HG03439 (cell line): ENCODE measurements around the gene GNAS.

Source experiments
- ATAC-seq: cut with Tn5 transposase; IDR thresholded peaks from one replicate; pipeline ENCODE4 v1.9.1; 2021; ENCODE audit warnings: mild to moderate bottlenecking, moderate library complexity; ENCODE audit not compliant: unreplicated experiment

Gene GNAS

GRCh38 chr20:58894652-58895447 lies 42.3 kb downstream of the GNAS start:
- no peak for ATAC-seq

GRCh38 chr20:58895448-58896180 lies 43.1 kb downstream of the GNAS start:
- no peak for ATAC-seq

- no peak for ATAC-seq
Observed at GRCh38 chr20:58896820-58897219, 44.3 kb downstream of the GNAS start.

GRCh38 chr20:58897488-58897887 lies 45.0 kb downstream of the GNAS start:
- no peak for ATAC-seq

DNA sequence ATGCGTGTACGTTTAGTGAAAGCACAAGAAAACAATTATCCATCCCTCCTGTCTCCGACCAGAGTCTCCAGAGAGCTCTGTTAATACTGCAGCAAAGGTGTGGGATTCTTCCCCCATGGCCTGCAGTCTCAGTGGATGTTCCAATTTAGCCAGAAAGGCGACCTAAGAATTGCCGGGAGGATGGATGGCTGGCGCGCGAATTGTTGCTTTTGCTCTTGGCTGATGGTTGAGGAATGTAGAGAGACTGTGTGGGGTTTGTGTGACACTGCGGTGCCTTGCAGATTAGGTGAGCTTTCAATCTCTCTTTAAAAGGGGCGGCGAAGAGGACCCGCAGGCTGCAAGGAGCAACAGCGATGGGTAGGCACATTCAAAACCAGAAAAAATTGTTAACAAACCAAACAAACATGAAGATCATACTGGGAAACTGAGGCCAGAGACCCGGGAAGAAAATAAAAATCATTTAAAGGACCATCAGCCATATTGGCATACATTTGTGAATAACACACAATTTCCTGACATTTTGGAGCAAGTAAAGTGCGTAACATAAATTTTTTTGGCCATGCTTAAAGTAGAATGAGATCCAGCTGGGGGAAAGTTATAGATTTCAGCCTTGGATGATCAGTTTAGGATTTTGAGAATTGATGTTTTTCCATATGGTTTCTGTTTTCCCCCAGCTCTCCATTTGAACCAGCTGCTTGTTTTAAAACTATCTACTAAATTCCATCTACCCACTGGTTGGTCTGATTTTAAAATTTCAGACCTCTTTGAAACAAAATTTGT lies 46.3 kb downstream of the GNAS start:
- ATAC-seq: no peak

- no peak for ATAC-seq
Observed at GRCh38 chr20:58899512-58899911, 47.0 kb downstream of the GNAS start.

GRCh38 chr20:58900397-58900796 lies 47.9 kb downstream of the GNAS start:
- ATAC-seq: no peak

GRCh38 chr20:58901488-58902402 lies 49.2 kb downstream of the GNAS start:
- ATAC-seq: no peak

GRCh38 chr20:58903614-58904013 lies 51.1 kb downstream of the GNAS start:
- no peak for ATAC-seq

DNA sequence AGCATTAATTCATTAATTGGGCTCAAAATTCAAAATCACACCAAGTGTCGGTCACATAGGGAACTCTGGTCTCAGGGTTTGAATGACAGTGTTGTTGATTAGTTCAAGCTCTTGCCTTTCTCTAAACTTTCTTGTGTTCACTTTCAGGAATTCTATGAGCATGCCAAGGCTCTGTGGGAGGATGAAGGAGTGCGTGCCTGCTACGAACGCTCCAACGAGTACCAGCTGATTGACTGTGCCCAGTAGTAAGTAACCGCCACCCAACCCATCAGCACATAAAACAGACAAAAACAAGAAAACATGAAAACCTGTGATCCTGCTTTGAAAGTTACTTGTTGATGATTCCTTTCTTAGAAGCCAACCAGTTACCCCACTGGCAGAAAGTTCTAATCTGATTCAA lies 52.7 kb downstream of the GNAS start:
- no peak for ATAC-seq

GRCh38 chr20:58906111-58906510 lies 53.6 kb downstream of the GNAS start:
- ATAC-seq: no peak

DNA sequence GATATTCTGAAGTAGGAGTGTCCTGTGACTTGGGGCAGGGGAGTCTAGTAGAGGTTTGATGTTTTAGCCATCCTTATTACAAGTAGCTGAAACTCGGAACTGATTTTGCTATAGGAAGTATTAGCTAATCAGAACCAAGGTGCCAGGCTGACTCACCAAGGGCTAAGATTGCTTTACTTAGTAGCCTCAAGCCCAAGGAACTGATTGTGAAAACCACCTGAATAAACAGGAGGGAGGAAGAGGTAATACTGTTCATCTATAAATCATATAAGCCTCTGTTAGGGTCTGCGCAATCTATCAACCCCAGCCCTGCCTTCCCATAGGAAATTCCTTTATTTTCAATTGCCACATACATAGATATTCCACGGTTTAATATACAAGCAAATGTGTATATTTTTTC lies 54.4 kb downstream of the GNAS start:
- ATAC-seq: peak; percentile 21

- ATAC-seq: peak; percentile 81
Observed at GRCh38 chr20:58907320-58908137, 55.0 kb downstream of the GNAS start.

DNA sequence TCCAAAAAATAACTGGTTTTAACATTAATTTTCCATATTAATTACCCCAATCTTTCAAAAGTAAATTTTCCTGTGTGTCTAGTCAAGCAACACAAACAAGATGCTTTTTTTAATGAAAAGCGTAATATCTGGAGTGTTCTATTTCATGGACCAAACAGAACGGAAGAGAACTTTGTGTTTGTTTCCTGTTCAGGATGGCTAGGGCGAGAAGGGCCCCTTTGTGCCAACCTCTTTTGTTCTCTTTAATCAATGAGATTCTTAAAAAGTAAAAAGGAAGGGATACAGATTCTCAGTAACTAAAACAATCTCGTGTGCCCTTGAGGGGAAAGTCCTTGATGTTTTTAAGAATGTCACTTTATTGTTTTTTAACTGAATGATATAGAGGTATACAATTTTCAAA lies 55.7 kb downstream of the GNAS start:
- ATAC-seq: peak; percentile 8

- ATAC-seq: no peak
Observed at GRCh38 chr20:58908941-58909340, 56.4 kb downstream of the GNAS start.

DNA sequence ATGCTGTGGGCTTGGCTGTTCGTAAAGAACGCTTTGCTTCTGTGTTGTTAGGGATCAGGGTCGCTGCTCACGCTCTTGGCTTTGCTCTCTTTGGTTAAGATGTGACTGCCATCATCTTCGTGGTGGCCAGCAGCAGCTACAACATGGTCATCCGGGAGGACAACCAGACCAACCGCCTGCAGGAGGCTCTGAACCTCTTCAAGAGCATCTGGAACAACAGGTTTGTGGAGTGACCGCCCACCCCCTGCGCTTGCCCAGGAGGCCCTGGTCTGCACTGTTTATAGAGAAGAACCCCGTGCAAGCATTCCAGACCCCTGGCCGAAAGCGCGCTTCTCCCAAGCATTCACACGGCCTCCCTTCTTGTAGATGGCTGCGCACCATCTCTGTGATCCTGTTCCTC lies 57.1 kb downstream of the GNAS start:
- ATAC-seq: no peak

GRCh38 chr20:58910473-58910872 lies 58.0 kb downstream of the GNAS start:
- ATAC-seq: no peak

GRCh38 chr20:58911309-58911708 lies 58.8 kb downstream of the GNAS start:
- no peak for ATAC-seq

- ATAC-seq: no peak
Observed at GRCh38 chr20:58911970-58912369, 59.5 kb downstream of the GNAS start.

- ATAC-seq: no peak
Observed at GRCh38 chr20:58913079-58913478, 60.6 kb downstream of the GNAS start.
